ENCODE data around the gene SLC22A2. TPM values are rescaled to one million over a fixed set of nuclear protein-coding genes. Genes with fewer than 3 reads are reported as not detected.

The SLC22A2 gene
- total RNA-seq, 3 donors from 2014 or later (not counting 1 experiment from before 2014, with no cell fraction given) = not detected

DNA sequence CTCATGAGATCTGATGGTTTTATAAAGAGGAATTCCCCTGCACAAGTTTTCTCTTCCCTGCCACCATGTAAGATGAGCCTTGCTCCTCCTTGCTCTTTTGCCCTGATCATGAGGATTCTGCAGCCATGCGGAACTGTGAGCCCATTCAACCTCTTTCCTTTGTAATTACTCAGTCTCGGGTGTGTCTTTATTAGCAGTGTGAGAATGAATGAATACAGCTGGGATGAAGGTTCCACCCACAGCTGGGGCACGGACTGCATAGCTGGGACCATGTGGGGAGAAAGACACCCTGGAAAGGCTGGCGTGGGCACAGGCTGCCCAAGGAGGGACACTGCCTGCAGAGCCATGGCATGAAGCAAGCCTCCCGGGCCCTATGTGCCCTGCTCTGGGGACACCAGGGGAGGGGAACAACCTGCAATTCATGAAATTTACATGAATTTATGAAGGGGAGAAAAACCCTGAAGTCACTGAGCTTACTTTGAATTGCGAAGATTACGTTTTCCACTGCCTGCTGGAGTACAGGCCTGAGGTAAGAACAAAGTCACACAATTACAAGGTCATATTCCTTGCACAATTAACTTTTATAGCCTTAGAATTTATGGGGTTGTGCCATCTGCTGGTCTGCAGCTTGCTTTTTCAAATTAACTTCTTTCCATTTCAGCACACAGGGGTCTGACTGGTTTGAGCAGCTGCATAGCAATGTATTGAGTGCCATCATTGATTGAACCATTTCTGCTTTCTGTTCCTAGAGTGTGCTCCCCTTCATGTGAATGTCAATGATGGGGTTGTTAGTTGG, 90.8 kb downstream of the SLC22A2 start:
- no peak for ATAC-seq

More for the DNA sequence above, 90.8 kb downstream of the SLC22A2 start:
- H3K4me1 Mint-ChIP-seq = no peaks in the 10 kb centered on the region
- no peaks in the 10 kb centered on the region for H3K36me3 ChIP-seq (ENCODE audit: control insufficient read depth, insufficient read depth, low read length)
- no peaks in the 10 kb centered on the region for H3K36me3 Mint-ChIP-seq
- H3K9me3 Mint-ChIP-seq = no peaks in the 10 kb centered on the region
- peaks cover 13 to 15% of the 10 kb centered on the region in 2 donors for H3K27me3 Mint-ChIP-seq (ENCODE audit: low read depth in 2 of 2)
- H3K4me3 Mint-ChIP-seq = no peak overlapping the region
- intact Hi-C loops (cut with micrococcal nuclease) = no loop called here
- H3K9me3 ChIP-seq (ENCODE audit: control insufficient read depth, insufficient read depth, low read length) = no peaks in the 10 kb centered on the region
- TF ChIP-seq, protein P1, sequence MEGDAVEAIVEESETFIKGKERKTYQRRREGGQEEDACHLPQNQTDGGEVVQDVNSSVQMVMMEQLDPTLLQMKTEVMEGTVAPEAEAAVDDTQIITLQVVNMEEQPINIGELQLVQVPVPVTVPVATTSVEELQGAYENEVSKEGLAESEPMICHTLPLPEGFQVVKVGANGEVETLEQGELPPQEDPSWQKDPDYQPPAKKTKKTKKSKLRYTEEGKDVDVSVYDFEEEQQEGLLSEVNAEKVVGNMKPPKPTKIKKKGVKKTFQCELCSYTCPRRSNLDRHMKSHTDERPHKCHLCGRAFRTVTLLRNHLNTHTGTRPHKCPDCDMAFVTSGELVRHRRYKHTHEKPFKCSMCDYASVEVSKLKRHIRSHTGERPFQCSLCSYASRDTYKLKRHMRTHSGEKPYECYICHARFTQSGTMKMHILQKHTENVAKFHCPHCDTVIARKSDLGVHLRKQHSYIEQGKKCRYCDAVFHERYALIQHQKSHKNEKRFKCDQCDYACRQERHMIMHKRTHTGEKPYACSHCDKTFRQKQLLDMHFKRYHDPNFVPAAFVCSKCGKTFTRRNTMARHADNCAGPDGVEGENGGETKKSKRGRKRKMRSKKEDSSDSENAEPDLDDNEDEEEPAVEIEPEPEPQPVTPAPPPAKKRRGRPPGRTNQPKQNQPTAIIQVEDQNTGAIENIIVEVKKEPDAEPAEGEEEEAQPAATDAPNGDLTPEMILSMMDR (IDR thresholded peaks at IDR 0.05) = no peak
- H3K4me1 ChIP-seq (ENCODE audit: control insufficient read depth, insufficient read depth, low read length) = no peaks in the 10 kb centered on the region
- H3K27ac ChIP-seq (ENCODE audit: low read length) = no peak overlapping the region
- no peak overlapping the region for H3K4me3 ChIP-seq (ENCODE audit: low read length)
- WGBS (ENCODE audit: insufficient coverage) = 83% methylated on average over 7 of the region's 7 CpGs
- no peak overlapping the region for H3K27ac Mint-ChIP-seq
- peaks cover 3% of the 10 kb centered on the region for H3K27me3 ChIP-seq (ENCODE audit: control insufficient read depth, insufficient read depth, low read length)
- DNase-seq = no peak

Other genes starting within 250 kb of the SLC22A2 start
- gene SLC22A1, start 137.0 kb downstream of the SLC22A2 start, total RNA-seq = 1 to 10 TPM; 1.4 to 4.5 (median 3.0) TPM
- gene SLC22A3, start 89.6 kb upstream of the SLC22A2 start, total RNA-seq = not detected